ENCODE data around the gene HBQ1. TPM values are rescaled to one million over a fixed set of nuclear protein-coding genes. Genes with fewer than 3 reads are reported as not detected.
"Not testable (repeated sequence)": the region's sequence is repeated elsewhere in the genome, so short reads cannot be mapped to it uniquely, and the experiment has no call there.

Gene HBQ1
- total and polyA plus RNA-seq, 4 experiments from 2014 or later = not detected

DNA sequence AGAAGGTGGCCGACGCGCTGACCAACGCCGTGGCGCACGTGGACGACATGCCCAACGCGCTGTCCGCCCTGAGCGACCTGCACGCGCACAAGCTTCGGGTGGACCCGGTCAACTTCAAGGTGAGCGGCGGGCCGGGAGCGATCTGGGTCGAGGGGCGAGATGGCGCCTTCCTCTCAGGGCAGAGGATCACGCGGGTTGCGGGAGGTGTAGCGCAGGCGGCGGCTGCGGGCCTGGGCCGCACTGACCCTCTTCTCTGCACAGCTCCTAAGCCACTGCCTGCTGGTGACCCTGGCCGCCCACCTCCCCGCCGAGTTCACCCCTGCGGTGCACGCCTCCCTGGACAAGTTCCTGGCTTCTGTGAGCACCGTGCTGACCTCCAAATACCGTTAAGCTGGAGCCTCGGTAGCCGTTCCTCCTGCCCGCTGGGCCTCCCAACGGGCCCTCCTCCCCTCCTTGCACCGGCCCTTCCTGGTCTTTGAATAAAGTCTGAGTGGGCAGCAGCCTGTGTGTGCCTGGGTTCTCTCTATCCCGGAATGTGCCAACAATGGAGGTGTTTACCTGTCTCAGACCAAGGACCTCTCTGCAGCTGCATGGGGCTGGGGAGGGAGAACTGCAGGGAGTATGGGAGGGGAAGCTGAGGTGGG is 6.9 kb upstream of the HBQ1 start:
- CTCF ChIA-PET (ENCODE audit: partially characterized antibody); H3K9me3 ChIP-seq (ENCODE audit: control insufficient read depth in 1 of 2, low read length in 2 of 2); H3K9me3 Mint-ChIP-seq; POLR2A ChIA-PET (ENCODE audit: partially characterized antibody); H3K4me3 ChIP-seq (ENCODE audit: low read length in 2 of 2); H3K27ac Mint-ChIP-seq; H3K4me1 ChIP-seq (ENCODE audit: insufficient read depth, low read length); intact Hi-C loops (cut with micrococcal nuclease); DNase-seq; H3K36me3 Mint-ChIP-seq; H3K36me3 ChIP-seq (ENCODE audit: insufficient read depth, low read length); H3K27ac ChIP-seq (ENCODE audit: low read depth, low read length): not testable (repeated sequence)
- H3K27me3 ChIP-seq (ENCODE audit: insufficient read depth, low read length) = peaks cover 26% of the 10 kb centered on the region
- Mint-ChIP-seq H3K4me3 (peak overlapping the region in 4 of 8 donors; percentile 24 to 61 (median 44)), H3K27me3 (peaks cover 41 to 48% of the 10 kb centered on the region in 2 donors), H3K4me1 (peaks cover 4 to 32% (median 15%) of the 10 kb centered on the region in 4 donors)

GRCh38 chr16:173928-174769 is 6.1 kb upstream of the HBQ1 start:
- DNase-seq; H3K4me1 ChIP-seq (ENCODE audit: insufficient read depth, low read length); H3K27ac Mint-ChIP-seq; POLR2A ChIA-PET (ENCODE audit: partially characterized antibody); H3K36me3 Mint-ChIP-seq; H3K9me3 ChIP-seq (ENCODE audit: control insufficient read depth in 1 of 2, low read length in 2 of 2); H3K36me3 ChIP-seq (ENCODE audit: insufficient read depth, low read length); H3K4me3 ChIP-seq (ENCODE audit: low read length in 2 of 2); intact Hi-C loops (cut with micrococcal nuclease); CTCF ChIA-PET (ENCODE audit: partially characterized antibody); H3K27ac ChIP-seq (ENCODE audit: low read depth, low read length); H3K9me3 Mint-ChIP-seq: not testable (repeated sequence)
- Mint-ChIP-seq H3K4me3 (peak overlapping the region in 4 of 8 donors; percentile 7 to 64 (median 54)), H3K4me1 (peaks cover 4 to 27% (median 15%) of the 10 kb centered on the region in 4 donors), H3K27me3 (peaks cover 38 to 44% of the 10 kb centered on the region in 2 donors)
- H3K27me3 ChIP-seq (ENCODE audit: insufficient read depth, low read length) = peaks cover 26% of the 10 kb centered on the region

DNA sequence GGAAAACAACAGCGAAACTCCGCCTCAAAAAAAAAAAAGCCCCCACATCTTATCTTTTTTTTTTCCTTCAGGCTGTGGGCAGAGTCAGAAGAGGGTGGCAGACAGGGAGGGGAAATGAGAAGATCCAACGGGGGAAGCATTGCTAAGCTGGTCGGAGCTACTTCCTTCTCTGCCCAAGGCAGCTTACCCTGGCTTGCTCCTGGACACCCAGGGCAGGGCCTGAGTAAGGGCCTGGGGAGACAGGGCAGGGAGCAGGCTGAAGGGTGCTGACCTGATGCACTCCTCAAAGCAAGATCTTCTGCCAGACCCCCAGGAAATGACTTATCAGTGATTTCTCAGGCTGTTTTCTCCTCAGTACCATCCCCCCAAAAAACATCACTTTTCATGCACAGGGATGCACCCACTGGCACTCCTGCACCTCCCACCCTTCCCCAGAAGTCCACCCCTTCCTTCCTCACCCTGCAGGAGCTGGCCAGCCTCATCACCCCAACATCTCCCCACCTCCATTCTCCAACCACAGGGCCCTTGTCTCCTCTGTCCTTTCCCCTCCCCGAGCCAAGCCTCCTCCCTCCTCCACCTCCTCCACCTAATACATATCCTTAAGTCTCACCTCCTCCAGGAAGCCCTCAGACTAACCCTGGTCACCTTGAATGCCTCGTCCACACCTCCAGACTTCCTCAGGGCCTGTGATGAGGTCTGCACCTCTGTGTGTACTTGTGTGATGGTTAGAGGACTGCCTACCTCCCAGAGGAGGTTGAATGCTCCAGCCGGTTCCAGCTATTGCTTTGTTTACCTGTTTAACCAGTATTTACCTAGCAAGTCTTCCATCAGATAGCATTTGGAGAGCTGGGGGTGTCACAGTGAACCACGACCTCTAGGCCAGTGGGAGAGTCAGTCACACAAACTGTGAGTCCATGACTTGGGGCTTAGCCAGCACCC is 5.0 kb upstream of the HBQ1 start:
- Histone ChIP-seq H3K27ac (ENCODE audit: low read depth, low read length) (no peak overlapping the region), H3K9me3 (ENCODE audit: control insufficient read depth in 1 of 2, low read length in 2 of 2) (no peaks in the 10 kb centered on the region), H3K4me3 (ENCODE audit: low read length in 2 of 2) (no peak overlapping the region), H3K27me3 (ENCODE audit: insufficient read depth, low read length) (peaks cover 35% of the 10 kb centered on the region), H3K36me3 (ENCODE audit: insufficient read depth, low read length) (no peaks in the 10 kb centered on the region), H3K4me1 (ENCODE audit: insufficient read depth, low read length) (peaks cover 7% of the 10 kb centered on the region)
- H3K4me1 Mint-ChIP-seq = peaks cover 5 to 31% (median 18%) of the 10 kb centered on the region in 4 donors
- DNase-seq = no peak
- H3K4me3 Mint-ChIP-seq = peak overlapping the region in 6 of 8 donors; percentile 17 to 70 (median 46)
- peak overlapping the region in 1 of 7 donors; percentile 57 for H3K27ac Mint-ChIP-seq
- ChIA-PET CTCF (ENCODE audit: partially characterized antibody) (interaction anchor here (1.4 kb wide), 1 partner anchor 68 kb away, joined by 4 read pairs; no protein-coding TSS in a partner anchor), POLR2A (ENCODE audit: partially characterized antibody) (no interaction called here)
- intact Hi-C loops (cut with micrococcal nuclease) = no loop called here
- H3K36me3 Mint-ChIP-seq = no peaks in the 10 kb centered on the region
- peaks cover 0 to 1% (median 0%) of the 10 kb centered on the region in 8 donors for H3K9me3 Mint-ChIP-seq
- peaks cover 37 to 42% of the 10 kb centered on the region in 2 donors for H3K27me3 Mint-ChIP-seq

- H3K36me3 Mint-ChIP-seq; H3K36me3 ChIP-seq (ENCODE audit: insufficient read depth, low read length); H3K27ac ChIP-seq (ENCODE audit: low read depth, low read length); H3K4me3 ChIP-seq (ENCODE audit: low read length in 2 of 2); DNase-seq; intact Hi-C loops (cut with micrococcal nuclease); H3K27ac Mint-ChIP-seq; POLR2A ChIA-PET (ENCODE audit: partially characterized antibody); H3K9me3 ChIP-seq (ENCODE audit: control insufficient read depth in 1 of 2, low read length in 2 of 2); H3K9me3 Mint-ChIP-seq: not testable (repeated sequence)
- H3K4me1 ChIP-seq (ENCODE audit: insufficient read depth, low read length) = peaks cover 14% of the 10 kb centered on the region
- peaks cover 35% of the 10 kb centered on the region for H3K27me3 ChIP-seq (ENCODE audit: insufficient read depth, low read length)
- H3K4me3 Mint-ChIP-seq = peak overlapping the region in 1 of 8 donors; percentile 48
- CTCF ChIA-PET (ENCODE audit: partially characterized antibody) = interaction anchor here (1.4 kb wide), 1 partner anchor 69 kb away, joined by 4 read pairs; no protein-coding TSS in a partner anchor
- H3K4me1 Mint-ChIP-seq = peaks cover 6 to 31% (median 18%) of the 10 kb centered on the region in 4 donors
- peaks cover 32 to 37% of the 10 kb centered on the region in 2 donors for H3K27me3 Mint-ChIP-seq
Observed at GRCh38 chr16:176006-176405, 4.3 kb upstream of the HBQ1 start.

DNA sequence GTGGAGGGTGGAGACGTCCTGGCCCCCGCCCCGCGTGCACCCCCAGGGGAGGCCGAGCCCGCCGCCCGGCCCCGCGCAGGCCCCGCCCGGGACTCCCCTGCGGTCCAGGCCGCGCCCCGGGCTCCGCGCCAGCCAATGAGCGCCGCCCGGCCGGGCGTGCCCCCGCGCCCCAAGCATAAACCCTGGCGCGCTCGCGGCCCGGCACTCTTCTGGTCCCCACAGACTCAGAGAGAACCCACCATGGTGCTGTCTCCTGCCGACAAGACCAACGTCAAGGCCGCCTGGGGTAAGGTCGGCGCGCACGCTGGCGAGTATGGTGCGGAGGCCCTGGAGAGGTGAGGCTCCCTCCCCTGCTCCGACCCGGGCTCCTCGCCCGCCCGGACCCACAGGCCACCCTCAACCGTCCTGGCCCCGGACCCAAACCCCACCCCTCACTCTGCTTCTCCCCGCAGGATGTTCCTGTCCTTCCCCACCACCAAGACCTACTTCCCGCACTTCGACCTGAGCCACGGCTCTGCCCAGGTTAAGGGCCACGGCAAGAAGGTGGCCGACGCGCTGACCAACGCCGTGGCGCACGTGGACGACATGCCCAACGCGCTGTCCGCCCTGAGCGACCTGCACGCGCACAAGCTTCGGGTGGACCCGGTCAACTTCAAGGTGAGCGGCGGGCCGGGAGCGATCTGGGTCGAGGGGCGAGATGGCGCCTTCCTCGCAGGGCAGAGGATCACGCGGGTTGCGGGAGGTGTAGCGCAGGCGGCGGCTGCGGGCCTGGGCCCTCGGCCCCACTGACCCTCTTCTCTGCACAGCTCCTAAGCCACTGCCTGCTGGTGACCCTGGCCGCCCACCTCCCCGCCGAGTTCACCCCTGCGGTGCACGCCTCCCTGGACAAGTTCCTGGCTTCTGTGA is 3.5 kb upstream of the HBQ1 start, which contains the start of gene HBA1:
Gene HBA1 (plus strand): TSS at position 204 of the 906 bp plus-strand sequence. CDS start 37 bp downstream, at position 241.
- POLR2A ChIA-PET (ENCODE audit: partially characterized antibody); H3K9me3 Mint-ChIP-seq; H3K36me3 Mint-ChIP-seq; H3K27ac ChIP-seq (ENCODE audit: low read depth, low read length); H3K9me3 ChIP-seq (ENCODE audit: control insufficient read depth in 1 of 2, low read length in 2 of 2); H3K36me3 ChIP-seq (ENCODE audit: insufficient read depth, low read length); CTCF ChIA-PET (ENCODE audit: partially characterized antibody); intact Hi-C loops (cut with micrococcal nuclease); DNase-seq; H3K4me3 ChIP-seq (ENCODE audit: low read length in 2 of 2): not testable (repeated sequence)
- Mint-ChIP-seq H3K4me3 (peak within 1 kb of the TSS in 6 of 8 donors; percentile 17 to 70 (median 42)), H3K27me3 (peaks cover 29 to 36% of the 10 kb centered on the region in 2 donors), H3K4me1 (peaks cover 6 to 32% (median 19%) of the 10 kb centered on the region in 4 donors), H3K27ac (peak within 1 kb of the TSS in 1 of 7 donors; percentile 57)
- peaks cover 20% of the 10 kb centered on the region for H3K4me1 ChIP-seq (ENCODE audit: insufficient read depth, low read length)
- H3K27me3 ChIP-seq (ENCODE audit: insufficient read depth, low read length) = peaks cover 35% of the 10 kb centered on the region

DNA sequence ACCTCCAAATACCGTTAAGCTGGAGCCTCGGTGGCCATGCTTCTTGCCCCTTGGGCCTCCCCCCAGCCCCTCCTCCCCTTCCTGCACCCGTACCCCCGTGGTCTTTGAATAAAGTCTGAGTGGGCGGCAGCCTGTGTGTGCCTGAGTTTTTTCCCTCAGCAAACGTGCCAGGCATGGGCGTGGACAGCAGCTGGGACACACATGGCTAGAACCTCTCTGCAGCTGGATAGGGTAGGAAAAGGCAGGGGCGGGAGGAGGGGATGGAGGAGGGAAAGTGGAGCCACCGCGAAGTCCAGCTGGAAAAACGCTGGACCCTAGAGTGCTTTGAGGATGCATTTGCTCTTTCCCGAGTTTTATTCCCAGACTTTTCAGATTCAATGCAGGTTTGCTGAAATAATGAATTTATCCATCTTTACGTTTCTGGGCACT is 2.9 kb upstream of the HBQ1 start:
- no peak overlapping the region for H3K27ac Mint-ChIP-seq
- no peaks in the 10 kb centered on the region for H3K9me3 ChIP-seq (ENCODE audit: control insufficient read depth in 1 of 2, low read length in 2 of 2)
- ChIA-PET POLR2A (ENCODE audit: partially characterized antibody) (no interaction called here), CTCF (ENCODE audit: partially characterized antibody) (no interaction called here)
- H3K9me3 Mint-ChIP-seq = peaks cover 0 to 1% (median 0%) of the 10 kb centered on the region in 8 donors
- no peak overlapping the region for H3K4me3 ChIP-seq (ENCODE audit: low read length in 2 of 2)
- no peaks in the 10 kb centered on the region for H3K36me3 Mint-ChIP-seq
- peaks cover 21% of the 10 kb centered on the region for H3K4me1 ChIP-seq (ENCODE audit: insufficient read depth, low read length)
- H3K27me3 Mint-ChIP-seq = peaks cover 28 to 34% of the 10 kb centered on the region in 2 donors
- intact Hi-C loops (cut with micrococcal nuclease) = no loop called here
- DNase-seq = no peak
- no peak overlapping the region for H3K27ac ChIP-seq (ENCODE audit: low read depth, low read length)
- H3K36me3 ChIP-seq (ENCODE audit: insufficient read depth, low read length) = no peaks in the 10 kb centered on the region
- H3K4me3 Mint-ChIP-seq = peak overlapping the region in 4 of 8 donors; percentile 10 to 55 (median 29)
- H3K4me1 Mint-ChIP-seq = peaks cover 6 to 33% (median 19%) of the 10 kb centered on the region in 4 donors
- H3K27me3 ChIP-seq (ENCODE audit: insufficient read depth, low read length) = peaks cover 35% of the 10 kb centered on the region
